ENCODE data around the gene RNLS. TPM values are rescaled to one million over a fixed set of nuclear protein-coding genes. Genes with fewer than 3 reads are reported as not detected.

Gene RNLS
- total RNA-seq = 1 to 10 TPM; 4.0 to 4.4 TPM

DNA sequence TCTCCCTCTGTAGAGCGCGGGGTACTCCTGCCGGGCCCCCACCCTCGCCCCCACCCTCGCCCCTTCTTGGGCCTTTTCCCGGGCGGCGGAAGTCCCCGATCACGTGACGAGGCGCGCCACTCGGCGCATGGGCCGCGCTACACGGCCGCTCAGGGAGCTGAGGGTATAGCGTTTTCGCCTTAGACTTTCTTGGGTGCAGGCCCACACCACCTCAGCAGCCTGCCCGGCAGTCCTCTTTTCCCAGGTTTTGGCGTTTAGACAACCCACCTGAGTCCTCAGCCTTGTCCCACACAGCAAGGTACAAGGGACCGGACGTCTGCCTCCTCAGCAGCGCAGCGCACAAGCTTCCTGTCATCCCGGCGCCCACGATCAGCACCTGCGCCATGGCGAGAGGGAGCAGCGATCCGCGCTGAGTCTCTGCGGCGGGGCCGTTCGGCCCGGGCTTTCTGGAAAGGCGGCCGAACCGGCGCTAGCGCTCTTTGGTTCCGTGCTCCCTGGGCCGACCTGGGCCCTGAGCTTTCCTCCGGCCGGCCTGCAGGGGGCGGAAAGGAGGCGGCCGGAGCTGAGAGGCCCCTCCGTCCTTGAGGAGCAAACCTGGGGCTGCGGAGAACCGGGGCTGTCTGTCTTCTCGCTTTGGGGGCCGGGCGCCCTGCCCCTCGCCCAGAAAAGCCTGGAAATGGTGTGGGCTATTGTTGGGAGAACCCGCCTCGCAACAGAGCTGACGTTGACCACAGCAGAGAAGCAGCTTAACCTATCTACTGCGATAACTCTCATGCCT is at the start of gene RNLS:
Gene RNLS (minus strand): TSS at position 513 of the 778 bp plus-strand sequence.
- Mint-ChIP-seq H3K27me3 (ENCODE audit: low read depth) (peaks cover 5% of the 10 kb centered on the region), H3K4me3 (peak within 1 kb of the TSS; percentile 82), H3K27ac (peak within 1 kb of the TSS; percentile 89), H3K9me3 (peaks cover 4% of the 10 kb centered on the region), H3K4me1 (ENCODE audit: low read depth) (peaks cover 11% of the 10 kb centered on the region), H3K36me3 (ENCODE audit: low read depth) (no peaks in the 10 kb centered on the region)
- CTCF ChIA-PET = interaction anchor here (0.7 to 2.3 kb wide), 15 partner anchors 9 to 264 kb away, joined by 3 to 14 read pairs (median 3); no protein-coding TSS in a partner anchor
- DNase-seq = peak; percentile 76
- intact Hi-C loops (cut with micrococcal nuclease) = loop anchor here (5.0 kb wide), 4 partner anchors 229 to 499 kb away; partner anchors contain the start of gene FAS

DNA sequence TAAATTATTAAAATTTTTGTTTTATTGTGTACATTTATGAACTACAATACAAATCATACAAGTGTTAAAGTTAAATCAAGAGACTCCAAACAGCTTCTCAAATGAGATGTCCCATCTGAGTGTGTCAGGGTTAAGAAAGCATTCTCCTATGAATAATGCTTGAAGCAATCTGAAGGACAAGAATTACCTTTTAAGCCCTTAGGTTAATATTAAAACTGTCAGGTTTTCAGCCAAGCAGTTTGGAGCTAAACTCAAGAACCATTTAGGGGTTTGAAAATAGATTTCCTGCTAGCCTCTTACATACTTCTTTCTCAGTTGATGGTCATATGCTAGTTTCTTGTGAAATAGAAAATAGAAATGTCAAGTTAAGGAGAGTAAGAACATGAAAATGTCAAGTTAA is 41.7 kb upstream of the RNLS start:
- Mint-ChIP-seq H3K27ac (no peak overlapping the region), H3K4me3 (no peak overlapping the region), H3K9me3 (peaks cover 7% of the 10 kb centered on the region), H3K27me3 (ENCODE audit: low read depth) (peaks cover 4% of the 10 kb centered on the region), H3K4me1 (ENCODE audit: low read depth) (no peaks in the 10 kb centered on the region), H3K36me3 (ENCODE audit: low read depth) (no peaks in the 10 kb centered on the region)
- DNase-seq = no peak
- intact Hi-C loops (cut with micrococcal nuclease) = no loop called here
- CTCF ChIA-PET = no interaction called here

DNA sequence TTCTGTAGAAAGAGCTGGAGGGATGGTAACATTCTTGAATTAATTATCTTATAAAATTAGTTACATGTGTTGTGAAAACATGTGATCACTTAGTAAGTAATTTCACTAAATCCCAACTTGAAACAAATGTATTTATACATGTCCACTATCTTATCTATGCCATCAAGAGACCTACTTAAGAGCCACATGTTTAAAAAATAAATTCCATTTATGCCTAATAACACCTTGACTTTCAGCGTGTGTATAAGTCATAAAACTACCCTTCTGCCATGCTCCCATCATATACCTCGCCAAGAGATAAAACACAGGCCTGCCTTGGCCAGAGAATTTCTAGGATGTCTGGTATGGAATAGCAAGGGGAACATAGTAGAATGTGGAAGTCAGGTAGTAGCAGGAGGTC is 40.7 kb upstream of the RNLS start:
- CTCF ChIA-PET = no interaction called here
- intact Hi-C loops (cut with micrococcal nuclease) = no loop called here
- H3K4me3 Mint-ChIP-seq = no peak overlapping the region
- peaks cover 7% of the 10 kb centered on the region for H3K9me3 Mint-ChIP-seq
- H3K27me3 Mint-ChIP-seq (ENCODE audit: low read depth) = peaks cover 4% of the 10 kb centered on the region
- H3K27ac Mint-ChIP-seq = no peak overlapping the region
- no peak for DNase-seq
- no peaks in the 10 kb centered on the region for H3K4me1 Mint-ChIP-seq (ENCODE audit: low read depth)
- H3K36me3 Mint-ChIP-seq (ENCODE audit: low read depth) = no peaks in the 10 kb centered on the region

DNA sequence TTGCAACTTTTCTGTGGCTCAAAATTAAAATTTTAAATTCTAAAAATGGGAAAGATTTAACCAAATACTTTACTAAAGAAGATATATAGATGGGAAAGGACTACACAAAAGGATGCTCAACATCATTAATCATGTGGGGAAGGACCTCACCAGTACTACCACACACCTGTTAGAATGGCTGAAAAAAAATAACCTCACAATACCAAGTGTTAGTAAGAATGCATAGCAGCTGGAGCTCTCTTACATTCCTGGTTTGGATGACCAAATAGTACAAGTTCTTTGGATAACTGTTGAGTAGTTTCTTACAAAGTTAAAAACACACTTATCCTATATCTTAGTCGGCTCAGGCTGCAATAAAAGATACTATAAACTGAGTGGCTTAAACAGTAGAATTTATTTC is 37.3 kb upstream of the RNLS start:
- peaks cover 4% of the 10 kb centered on the region for H3K27me3 Mint-ChIP-seq (ENCODE audit: low read depth)
- CTCF ChIA-PET = interaction anchor here (0.9 kb wide), 1 partner anchor 38 kb away, joined by 3 read pairs; the partner anchor contains the start of gene RNLS

DNA sequence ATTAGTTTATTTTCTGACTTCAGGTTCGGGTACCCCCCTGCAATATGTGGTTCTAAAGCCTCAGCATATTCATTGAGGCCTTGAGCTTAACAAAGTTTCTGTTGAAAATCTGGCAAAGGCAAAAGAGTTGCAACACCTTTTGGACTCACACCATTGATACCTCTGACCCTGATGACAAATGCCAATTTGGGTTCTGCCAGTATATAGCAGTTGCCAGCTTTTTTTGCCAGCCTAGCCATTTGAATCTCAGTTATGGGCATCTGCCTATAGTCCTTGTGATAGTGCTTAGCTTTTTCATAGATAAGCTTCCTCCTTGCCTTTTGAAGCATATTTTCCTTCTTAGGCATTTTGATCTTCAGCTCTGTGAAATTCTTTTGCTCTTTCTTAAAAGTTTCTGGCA is 35.4 kb upstream of the RNLS start:
- CTCF ChIA-PET = no interaction called here
- Mint-ChIP-seq H3K27me3 (ENCODE audit: low read depth) (peaks cover 4% of the 10 kb centered on the region), H3K36me3 (ENCODE audit: low read depth) (no peaks in the 10 kb centered on the region), H3K4me3 (no peak overlapping the region), H3K9me3 (no peaks in the 10 kb centered on the region), H3K4me1 (ENCODE audit: low read depth) (no peaks in the 10 kb centered on the region), H3K27ac (no peak overlapping the region)
- no peak for DNase-seq
- intact Hi-C loops (cut with micrococcal nuclease) = no loop called here

More for the DNA sequence above, 37.3 kb upstream of the RNLS start:
- Mint-ChIP-seq H3K27ac (no peak overlapping the region), H3K4me3 (no peak overlapping the region), H3K9me3 (no peaks in the 10 kb centered on the region), H3K36me3 (ENCODE audit: low read depth) (no peaks in the 10 kb centered on the region), H3K4me1 (ENCODE audit: low read depth) (no peaks in the 10 kb centered on the region)
- no peak for DNase-seq
- intact Hi-C loops (cut with micrococcal nuclease) = no loop called here

DNA sequence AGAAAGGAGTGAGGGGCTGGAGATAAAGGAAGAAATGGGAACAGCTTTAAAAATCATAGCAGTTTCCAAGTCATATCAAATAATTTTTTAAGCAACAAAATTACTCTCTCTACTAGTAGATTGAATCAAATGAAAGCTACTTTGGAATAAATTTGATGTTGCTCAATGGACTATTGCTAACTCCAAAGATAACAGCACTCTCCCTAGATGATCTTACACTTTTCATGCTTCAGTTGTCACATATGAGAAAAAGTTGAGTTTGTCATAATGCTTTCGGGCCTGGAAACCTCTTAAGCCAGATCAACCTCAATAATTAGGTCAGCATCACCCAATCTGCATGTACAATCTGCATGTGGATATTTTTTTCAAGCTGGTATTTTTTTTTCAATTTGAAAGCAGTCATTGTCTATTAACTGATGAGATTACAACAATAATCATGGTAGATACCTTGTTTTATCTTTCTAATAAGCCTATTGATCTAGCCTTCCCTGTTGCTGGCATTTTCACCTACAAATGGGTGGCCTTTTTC is 34.7 kb upstream of the RNLS start:
- intact Hi-C loops (cut with micrococcal nuclease) = no loop called here
- Mint-ChIP-seq H3K36me3 (ENCODE audit: low read depth) (no peaks in the 10 kb centered on the region), H3K9me3 (no peaks in the 10 kb centered on the region), H3K27me3 (ENCODE audit: low read depth) (peaks cover 4% of the 10 kb centered on the region), H3K4me3 (no peak overlapping the region), H3K27ac (no peak overlapping the region), H3K4me1 (ENCODE audit: low read depth) (no peaks in the 10 kb centered on the region)
- CTCF ChIA-PET = interaction anchor here (1.0 kb wide), 1 partner anchor 19 kb away, joined by 5 read pairs; no protein-coding TSS in a partner anchor
- DNase-seq = no peak

DNA sequence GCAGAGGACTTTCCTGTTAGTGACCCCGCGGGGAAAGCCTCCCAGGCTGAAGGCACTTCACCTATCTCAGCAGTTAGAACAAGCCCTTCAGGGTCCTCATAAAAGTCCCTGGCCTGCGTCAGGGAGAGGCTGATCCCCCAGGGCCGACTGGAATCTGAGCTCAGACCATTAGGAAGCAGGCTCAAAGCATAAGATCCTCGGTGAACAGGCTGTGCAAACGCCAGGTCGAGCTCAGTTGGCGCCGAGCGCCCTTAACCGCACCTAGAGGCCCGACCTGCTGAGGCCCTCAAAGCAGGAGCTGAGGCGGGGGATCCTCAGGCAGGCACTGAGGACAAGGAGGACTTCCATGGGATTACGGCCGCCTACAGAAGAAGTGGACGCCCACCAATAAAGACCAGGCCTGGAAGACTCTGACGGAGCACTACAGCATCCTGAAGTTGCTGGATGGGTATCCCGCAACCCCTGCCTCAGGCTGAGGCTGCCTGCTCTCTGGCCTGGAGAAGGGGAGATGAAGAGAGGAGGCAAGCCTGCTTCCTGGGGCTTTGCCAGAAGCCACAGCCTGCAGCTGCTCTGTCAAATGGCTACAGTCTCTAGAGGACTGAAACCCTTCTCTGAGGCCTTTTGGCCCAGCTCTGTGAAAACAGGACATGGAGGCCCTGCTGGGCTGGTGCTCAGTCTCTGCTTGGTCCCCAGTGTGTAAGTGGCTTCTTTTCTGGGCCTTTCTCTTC is 33.3 kb upstream of the RNLS start:
- CTCF ChIA-PET = no interaction called here
- Mint-ChIP-seq H3K36me3 (ENCODE audit: low read depth) (no peaks in the 10 kb centered on the region), H3K4me1 (ENCODE audit: low read depth) (no peaks in the 10 kb centered on the region), H3K27me3 (ENCODE audit: low read depth) (no peaks in the 10 kb centered on the region), H3K9me3 (no peaks in the 10 kb centered on the region), H3K4me3 (no peak overlapping the region), H3K27ac (no peak overlapping the region)
- intact Hi-C loops (cut with micrococcal nuclease) = no loop called here
- no peak for DNase-seq

DNA sequence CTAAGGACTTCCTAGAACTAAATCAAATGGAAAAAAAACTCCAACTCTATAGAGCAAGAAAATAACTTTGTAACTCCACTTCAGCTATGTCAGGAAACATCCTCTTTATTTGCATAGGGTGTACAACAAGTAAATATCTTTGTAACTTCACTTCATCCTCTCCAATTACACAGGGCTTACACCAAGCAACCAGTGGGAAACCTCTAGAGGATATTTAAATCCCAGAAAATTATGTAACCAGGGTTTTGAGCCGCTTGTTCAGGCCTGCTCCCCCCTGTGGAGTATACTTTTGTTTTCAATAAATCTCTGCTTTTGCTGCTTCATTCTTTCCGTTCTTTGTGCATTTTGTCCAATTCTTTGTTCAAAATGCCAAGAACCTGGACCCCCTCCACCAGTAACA is 25.7 kb upstream of the RNLS start:
- Mint-ChIP-seq H3K36me3 (ENCODE audit: low read depth) (no peaks in the 10 kb centered on the region), H3K4me1 (ENCODE audit: low read depth) (no peaks in the 10 kb centered on the region), H3K27ac (no peak overlapping the region), H3K4me3 (no peak overlapping the region), H3K27me3 (ENCODE audit: low read depth) (no peaks in the 10 kb centered on the region), H3K9me3 (no peaks in the 10 kb centered on the region)
- CTCF ChIA-PET = interaction anchor here (0.7 kb wide), 1 partner anchor 44 kb away, joined by 3 read pairs; no protein-coding TSS in a partner anchor
- DNase-seq = no peak
- intact Hi-C loops (cut with micrococcal nuclease) = no loop called here

DNA sequence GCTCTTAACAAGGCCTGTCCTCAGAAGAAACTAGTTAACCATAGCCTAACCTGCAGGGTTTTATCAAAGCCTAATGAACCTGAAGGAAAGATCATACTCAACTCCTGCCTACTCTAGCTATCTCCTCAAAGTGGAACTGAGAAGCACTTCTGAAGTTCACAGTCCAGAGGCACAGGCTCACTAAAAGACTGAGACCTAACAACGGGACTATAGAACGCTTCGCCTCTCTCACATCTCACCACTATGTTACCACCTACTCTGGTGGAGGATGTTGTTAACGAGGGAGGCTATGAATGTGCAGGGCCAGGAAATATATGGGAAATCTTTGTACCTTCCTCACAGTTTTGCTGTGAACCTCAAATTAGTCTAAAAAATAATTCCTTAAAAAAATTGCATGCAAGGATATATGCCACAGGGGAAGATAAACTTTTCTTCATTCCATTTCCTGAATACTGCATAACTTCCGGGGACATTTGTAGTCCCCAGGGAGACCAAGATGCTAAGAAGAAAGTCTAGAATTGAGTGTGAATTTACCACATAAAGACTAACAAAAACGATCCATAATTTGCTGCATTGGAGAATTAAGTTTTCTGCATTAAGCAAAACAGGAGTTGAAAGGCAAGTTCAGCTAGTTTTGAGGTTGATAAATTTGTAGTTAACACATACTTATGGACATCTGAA is 25.1 kb upstream of the RNLS start:
- no peaks in the 10 kb centered on the region for H3K9me3 Mint-ChIP-seq
- no peak overlapping the region for H3K27ac Mint-ChIP-seq
- H3K27me3 Mint-ChIP-seq (ENCODE audit: low read depth) = no peaks in the 10 kb centered on the region
- no peaks in the 10 kb centered on the region for H3K4me1 Mint-ChIP-seq (ENCODE audit: low read depth)
- intact Hi-C loops (cut with micrococcal nuclease) = no loop called here
- CTCF ChIA-PET = interaction anchor here (0.7 kb wide), 1 partner anchor 44 kb away, joined by 3 read pairs; no protein-coding TSS in a partner anchor
- no peaks in the 10 kb centered on the region for H3K36me3 Mint-ChIP-seq (ENCODE audit: low read depth)
- no peak for DNase-seq
- H3K4me3 Mint-ChIP-seq = no peak overlapping the region

DNA sequence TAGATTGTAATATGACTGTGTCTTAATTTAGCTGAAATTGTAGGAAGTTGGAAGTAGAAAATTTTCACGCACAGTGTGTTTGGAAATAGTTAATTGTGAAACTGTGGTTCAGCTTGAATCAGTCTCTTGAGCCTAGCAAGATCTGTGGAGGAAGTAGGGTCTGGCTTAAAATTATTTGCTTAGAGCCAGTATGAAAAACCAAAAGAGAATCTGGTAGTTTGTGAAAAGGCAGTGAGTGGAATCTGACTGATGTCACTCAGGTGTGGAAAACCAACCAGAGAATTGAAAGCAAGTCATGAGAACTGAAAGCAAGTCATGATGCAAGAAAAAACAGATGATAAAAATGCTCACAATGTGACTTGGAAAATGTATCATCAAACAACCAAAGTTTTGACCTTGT is 14.9 kb upstream of the RNLS start:
- no peak overlapping the region for H3K27ac Mint-ChIP-seq
- no peak for DNase-seq
- intact Hi-C loops (cut with micrococcal nuclease) = no loop called here
- H3K36me3 Mint-ChIP-seq (ENCODE audit: low read depth) = no peaks in the 10 kb centered on the region
- no peak overlapping the region for H3K4me3 Mint-ChIP-seq
- H3K27me3 Mint-ChIP-seq (ENCODE audit: low read depth) = no peaks in the 10 kb centered on the region
- H3K9me3 Mint-ChIP-seq = peaks cover 2% of the 10 kb centered on the region
- H3K4me1 Mint-ChIP-seq (ENCODE audit: low read depth) = peaks cover 8% of the 10 kb centered on the region
- CTCF ChIA-PET = interaction anchor here (1.2 to 1.8 kb wide), 3 partner anchors 15 to 34 kb away, joined by 3 to 7 read pairs (median 5); partner anchors contain the start of gene RNLS

DNA sequence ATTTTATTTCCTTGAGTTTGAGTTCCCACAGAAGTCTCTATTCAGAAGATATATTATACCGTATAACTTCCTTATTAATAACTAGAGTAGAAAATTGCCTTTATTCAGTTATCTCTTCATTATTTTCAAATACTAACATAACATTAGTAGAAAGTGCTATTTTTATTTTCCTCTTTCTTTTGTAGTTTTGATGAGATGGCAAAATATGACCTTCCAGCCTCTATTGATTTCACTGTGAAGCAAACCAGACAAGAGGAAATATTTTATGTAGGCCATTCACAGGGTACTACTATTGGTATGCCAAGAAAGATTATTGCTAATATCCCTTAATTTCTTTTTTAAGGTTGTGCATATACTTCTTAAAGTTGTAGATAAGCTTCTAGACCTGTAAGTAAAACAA is 11.4 kb upstream of the RNLS start:
- intact Hi-C loops (cut with micrococcal nuclease) = loop anchor here (5.0 kb wide), 1 partner anchor 68 kb away; the partner anchor contains the start of gene LIPF
- Mint-ChIP-seq H3K4me3 (no peak overlapping the region), H3K4me1 (ENCODE audit: low read depth) (peaks cover 8% of the 10 kb centered on the region), H3K27me3 (ENCODE audit: low read depth) (no peaks in the 10 kb centered on the region), H3K36me3 (ENCODE audit: low read depth) (no peaks in the 10 kb centered on the region), H3K9me3 (no peaks in the 10 kb centered on the region), H3K27ac (no peak overlapping the region)
- no peak for DNase-seq
- CTCF ChIA-PET = no interaction called here

DNA sequence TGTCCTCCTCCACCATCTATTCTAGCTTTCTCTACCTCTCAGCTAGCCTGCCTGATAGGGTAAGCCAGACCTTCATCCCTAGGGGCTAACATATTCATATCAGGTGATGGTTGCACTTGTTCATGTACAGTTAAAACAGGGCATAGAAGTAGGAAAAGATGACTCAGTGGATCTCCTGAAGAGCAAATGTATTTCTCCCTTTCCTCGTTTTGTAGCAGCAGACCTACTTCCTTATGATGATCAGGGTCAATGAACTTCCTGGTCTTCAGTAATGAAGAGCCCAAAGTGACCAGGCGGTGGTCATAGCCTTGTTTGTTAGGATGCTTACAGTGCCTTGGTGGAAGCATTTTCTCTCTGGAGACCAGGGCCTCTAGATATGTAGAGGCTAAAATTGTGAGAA is 9.8 kb upstream of the RNLS start:
- intact Hi-C loops (cut with micrococcal nuclease) = loop anchor here (5.0 kb wide), 1 partner anchor 69 kb away; the partner anchor contains the start of gene LIPF
- H3K4me1 Mint-ChIP-seq (ENCODE audit: low read depth) = peaks cover 2% of the 10 kb centered on the region
- CTCF ChIA-PET = interaction anchor here (0.7 to 1.5 kb wide), 2 partner anchors 10 to 28 kb away, joined by 4 to 5 read pairs; partner anchors contain the start of gene RNLS
- no peaks in the 10 kb centered on the region for H3K36me3 Mint-ChIP-seq (ENCODE audit: low read depth)
- no peak overlapping the region for H3K27ac Mint-ChIP-seq
- no peak for DNase-seq
- H3K9me3 Mint-ChIP-seq = no peaks in the 10 kb centered on the region
- no peaks in the 10 kb centered on the region for H3K27me3 Mint-ChIP-seq (ENCODE audit: low read depth)
- H3K4me3 Mint-ChIP-seq = no peak overlapping the region
